ENCODE results near the gene RHOD.

DNA sequence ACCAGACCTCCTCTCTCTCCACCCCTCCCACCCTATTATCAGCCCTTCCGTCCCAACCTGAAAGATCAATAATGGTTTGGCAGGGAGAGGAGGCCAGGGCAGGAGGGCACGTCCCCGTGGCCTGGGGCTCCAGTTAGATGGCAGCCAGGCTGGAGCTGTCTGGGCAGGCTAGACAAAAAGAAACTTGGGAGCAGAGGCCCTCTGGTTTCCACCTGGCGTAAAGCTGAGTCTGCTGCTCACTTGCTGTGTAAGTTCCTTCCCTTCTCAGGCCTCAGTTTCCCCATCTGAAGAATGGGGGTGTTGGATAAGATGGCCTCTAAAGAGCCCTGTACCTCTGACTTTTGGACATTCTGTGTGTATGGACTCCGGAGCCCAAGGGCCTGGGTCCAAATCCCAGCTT lies 3.8 kb upstream of the RHOD start:
- TF ChIP-seq CTCF (IDR thresholded peaks at IDR 0.05): no peak
- no peak for TF ChIP-seq POLR2A (IDR thresholded peaks at IDR 0.05)
- no peak for TF ChIP-seq POLR2AphosphoS5 (IDR thresholded peaks at IDR 0.05)

All from prostate gland (tissue), 2 donors.